Stimulated activated CD4-positive, alpha-beta T cell treated with anti-CD3 and anti-CD28 coated beads, Interleukin-4, amount 100 ng/mL, for 1 hour (primary cell): Measurements from ENCODE around the gene ZNF385D.
"Not testable (repeated sequence)": the region's sequence is repeated elsewhere in the genome, so short reads cannot be mapped to it uniquely, and the experiment has no call there.

Experiments
- DNase-seq: peaks from one replicate; pipeline ENCODE4 v3.0.0-alpha.2; 2020

Gene ZNF385D

DNA sequence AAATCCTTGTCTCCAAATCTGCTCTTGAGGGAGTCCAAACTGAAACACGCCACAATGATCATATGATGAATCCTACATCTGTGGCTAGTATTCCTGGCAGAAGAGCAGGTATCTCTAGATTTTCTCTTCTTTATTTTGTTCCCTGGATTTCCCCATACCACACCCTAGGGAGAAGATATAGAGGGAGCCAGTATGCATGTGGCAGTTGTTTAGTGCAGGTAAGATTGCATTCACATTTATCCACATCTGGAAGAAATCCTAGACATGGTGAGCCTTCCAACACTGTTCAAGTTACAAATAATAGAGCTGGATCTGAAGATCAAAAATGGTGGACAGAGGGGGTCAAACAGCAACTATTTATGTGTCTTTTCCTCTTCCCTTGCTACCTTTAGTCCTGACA is 316.7 kb downstream of the ZNF385D start:
- DNase-seq, result no peak

GRCh38 chr3:21433751-21434150 is 317.3 kb downstream of the ZNF385D start:
- no peak for DNase-seq

- no peak for DNase-seq
Observed at GRCh38 chr3:21426920-21427319, 324.1 kb downstream of the ZNF385D start.

GRCh38 chr3:21425715-21426114 is 325.3 kb downstream of the ZNF385D start:
- no peak for DNase-seq

- no peak for DNase-seq
Observed at GRCh38 chr3:21421096-21421495, 329.9 kb downstream of the ZNF385D start.

DNA sequence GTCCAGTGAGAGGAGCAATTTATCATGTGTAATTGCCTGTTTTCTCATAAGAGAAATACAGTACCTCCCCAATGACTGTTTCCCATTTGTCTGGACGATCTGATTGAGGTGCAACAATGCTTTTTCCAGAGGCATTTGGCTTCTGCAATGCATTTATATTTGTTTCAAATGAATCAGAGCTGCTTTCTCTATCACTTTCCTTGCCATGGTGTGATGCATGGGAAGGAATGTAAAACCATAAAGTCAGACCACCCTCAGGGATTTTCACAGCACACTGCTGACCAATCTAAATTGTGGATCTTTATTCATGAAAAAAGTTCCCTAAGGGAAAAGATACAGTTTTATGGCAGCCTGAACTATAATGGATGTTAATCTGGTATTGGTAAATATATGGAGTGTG is 333.0 kb downstream of the ZNF385D start:
- no peak for DNase-seq

DNA sequence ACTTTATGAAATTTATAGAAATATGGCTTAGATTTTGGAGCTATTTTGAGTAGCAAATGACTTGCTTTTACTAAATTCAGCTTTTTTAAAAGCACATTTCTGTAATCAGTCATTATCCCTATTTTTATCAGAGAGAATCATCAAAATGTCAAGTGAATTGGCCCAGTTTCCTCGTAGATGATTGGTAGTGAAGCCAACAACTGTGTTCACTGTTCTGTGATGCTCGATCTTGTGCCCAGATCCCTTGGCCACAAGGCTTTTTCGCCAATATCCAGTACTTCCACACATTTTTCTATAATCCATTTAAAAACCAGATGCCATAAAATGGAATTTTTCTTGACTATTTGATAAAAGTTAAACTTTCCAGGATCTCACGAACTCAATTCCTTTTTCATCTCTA is 336.5 kb downstream of the ZNF385D start:
- no peak for DNase-seq

- no peak for DNase-seq
Observed at GRCh38 chr3:21411058-21411457, 340.0 kb downstream of the ZNF385D start.

DNA sequence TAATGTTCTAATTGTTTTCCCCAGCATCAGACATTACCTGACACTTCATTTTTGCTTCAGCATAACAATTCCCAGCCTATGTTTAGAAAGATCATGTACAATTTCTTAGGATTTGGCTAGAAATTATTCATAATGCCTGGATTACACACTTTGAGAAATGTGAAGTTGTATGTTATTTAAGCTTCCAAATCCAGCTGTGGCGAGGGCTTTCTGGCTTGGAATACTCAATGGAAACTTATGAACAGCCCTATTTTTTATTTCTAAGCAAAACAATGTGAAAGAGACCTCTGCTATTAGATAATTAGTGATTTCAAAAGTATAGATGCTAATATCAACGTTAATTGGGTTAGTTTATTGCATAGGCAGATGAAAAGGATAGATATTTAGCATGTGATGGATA is 341.6 kb downstream of the ZNF385D start:
- DNase-seq, result no peak

DNA sequence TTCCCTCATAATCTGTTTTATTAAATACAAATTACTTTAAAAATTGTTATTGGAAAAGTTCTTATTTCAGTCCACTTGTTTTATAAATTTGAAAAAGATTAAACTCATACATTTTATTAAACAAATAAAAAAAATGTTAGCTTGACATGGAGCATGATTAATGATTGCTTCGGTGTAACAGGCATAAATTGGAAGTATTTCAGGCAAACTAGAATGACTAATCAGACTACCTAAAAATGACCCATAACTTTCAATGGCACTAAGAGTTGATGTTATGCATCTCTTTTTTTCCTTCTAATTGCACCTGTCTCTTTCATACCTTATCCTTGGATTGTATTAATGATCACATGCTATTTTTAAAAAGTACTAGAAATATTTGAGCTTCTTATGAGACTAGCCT is 343.3 kb downstream of the ZNF385D start:
- DNase-seq, result no peak

DNA sequence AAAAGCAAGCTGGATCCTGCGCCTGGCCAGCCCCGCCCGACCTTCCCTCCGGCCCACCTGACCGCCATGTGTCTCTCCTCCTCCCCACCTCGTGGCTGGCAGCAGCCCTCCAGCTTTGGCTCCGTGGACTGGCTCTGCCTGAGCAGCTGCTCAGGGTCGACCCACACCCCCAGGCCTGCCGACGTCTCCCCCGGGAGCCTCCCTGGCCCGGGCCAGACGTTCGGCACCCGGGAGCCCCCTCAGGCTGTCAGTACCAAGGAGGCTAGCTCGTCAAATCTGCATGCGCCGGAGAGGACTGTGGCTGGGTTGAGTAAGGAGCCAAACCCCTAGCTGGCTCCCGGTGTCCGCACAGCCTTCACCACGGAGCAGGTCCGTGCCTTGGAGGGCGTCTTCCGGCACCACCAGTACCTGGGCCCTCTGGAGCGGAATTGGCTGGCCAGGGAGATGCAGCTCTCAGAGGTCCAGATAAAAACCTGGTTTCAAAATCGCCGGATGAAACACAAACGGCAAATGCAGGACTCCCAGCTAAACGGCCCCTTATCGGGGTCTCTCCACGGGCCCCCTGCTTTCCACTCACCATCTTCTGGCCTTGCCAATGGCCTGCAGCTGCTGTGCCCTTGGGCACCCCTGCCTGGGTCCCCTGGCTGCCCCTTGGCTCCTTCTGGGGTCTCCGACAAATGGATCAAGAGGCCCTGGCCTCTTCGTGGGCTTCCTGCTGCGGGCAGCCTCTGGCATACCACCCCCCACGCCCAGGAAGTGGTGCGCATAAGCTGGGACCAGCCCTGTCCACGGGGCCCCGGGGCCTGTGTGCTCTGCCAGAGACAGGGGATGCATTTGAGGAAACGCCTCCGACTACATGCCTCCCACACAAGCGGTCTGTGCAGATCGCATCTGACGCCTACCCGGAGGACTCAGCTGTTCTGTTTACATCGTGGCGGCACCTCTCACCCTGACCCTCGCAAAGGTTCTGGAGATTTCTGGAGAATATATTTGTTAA is 345.0 kb downstream of the ZNF385D start:
- DNase-seq, result no peak

- DNase-seq, result no peak
Observed at GRCh38 chr3:21398461-21398860, 352.5 kb downstream of the ZNF385D start.

DNA sequence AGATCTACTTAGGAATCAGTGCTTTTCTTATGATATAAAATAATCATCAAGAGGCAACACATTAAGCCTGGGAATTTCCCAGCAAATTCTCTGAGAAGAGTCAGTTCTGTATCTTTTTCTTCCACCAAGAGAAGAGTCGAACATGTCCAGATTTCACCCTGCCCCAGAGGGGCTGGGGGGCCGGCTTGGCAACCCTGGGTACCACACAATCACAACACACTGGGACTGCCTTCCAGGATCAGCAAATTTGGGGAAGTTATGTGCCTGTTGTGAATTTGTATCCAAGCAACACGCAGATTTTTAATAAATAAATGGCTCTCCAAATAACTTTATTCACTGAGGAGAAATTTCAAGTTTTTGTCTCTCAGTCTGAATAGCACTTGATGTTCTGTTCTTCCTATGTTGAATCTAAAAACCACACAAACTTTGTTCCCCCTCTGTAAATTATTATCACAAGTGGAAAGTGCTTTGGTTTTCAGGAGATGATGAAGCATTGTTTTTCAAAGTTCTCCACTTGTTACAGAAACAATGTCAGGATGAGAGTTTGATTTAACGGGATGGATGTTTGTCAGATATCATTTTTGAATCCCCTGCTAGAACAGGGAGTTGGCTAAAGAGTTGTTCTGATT is 357.2 kb downstream of the ZNF385D start:
- no peak for DNase-seq

DNA sequence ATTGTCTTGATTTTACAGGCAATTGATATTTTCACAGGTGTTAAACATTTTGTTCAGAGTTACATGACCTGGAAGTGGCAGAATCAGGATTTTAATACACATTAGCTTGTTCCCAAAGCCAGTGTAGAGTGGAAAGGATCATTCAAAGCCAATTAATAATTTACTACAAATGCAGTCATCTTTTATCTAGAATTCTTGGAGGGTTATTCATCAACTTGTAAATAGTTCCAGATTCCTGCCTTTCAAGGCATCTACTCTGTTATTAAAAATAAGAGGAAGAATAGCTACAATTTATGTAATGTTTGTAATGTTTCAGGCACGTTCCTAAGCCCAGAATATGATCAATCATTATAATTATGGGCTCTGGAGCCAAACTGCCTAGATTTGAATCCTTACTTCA is 358.5 kb downstream of the ZNF385D start:
- no peak for DNase-seq

DNA sequence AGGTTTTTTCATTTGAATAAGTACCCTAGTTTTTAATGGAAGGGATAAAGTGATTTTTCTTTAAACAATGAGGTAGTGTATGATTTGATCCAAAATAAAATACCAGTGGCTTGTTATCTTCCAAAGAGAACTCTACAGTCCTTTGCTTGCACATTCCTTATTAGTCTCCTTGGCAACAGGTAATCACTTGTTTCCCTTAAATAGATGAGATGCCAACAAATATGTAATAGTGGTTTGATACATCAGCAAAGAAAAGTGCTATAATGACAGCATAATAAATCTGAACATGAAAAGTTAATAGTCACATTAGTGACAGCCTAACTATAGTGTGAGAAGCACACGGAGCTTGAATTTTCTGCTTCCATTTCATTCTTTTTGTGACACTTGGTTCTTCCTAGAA is 360.2 kb downstream of the ZNF385D start:
- DNase-seq, result no peak

- no peak for DNase-seq
Observed at GRCh38 chr3:21390136-21390535, 360.9 kb downstream of the ZNF385D start.

GRCh38 chr3:21387142-21387826 is 363.7 kb downstream of the ZNF385D start:
- DNase-seq, result not testable (repeated sequence)

DNA sequence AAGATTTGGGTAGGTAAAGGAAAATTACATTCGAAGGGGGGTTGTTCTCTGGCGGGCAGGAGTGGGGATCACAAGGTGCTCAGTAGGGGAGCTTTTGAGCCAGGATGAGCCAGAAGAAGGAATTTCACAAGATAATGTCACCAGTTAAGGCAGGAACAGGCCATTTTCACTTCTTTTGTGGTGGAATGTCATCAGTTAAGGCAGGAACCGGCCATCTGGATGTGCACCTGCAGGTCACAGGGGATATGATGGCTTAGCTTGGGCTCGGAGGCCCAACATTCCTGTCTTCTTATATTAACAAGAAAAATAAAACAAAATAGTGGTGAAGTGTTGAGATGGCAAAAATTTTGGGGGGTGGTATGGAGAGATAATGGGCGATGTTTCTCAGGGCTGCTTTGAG is 373.0 kb downstream of the ZNF385D start:
- DNase-seq, result not testable (repeated sequence)

- DNase-seq, result no peak
Observed at GRCh38 chr3:21377071-21377769, 373.8 kb downstream of the ZNF385D start.

DNA sequence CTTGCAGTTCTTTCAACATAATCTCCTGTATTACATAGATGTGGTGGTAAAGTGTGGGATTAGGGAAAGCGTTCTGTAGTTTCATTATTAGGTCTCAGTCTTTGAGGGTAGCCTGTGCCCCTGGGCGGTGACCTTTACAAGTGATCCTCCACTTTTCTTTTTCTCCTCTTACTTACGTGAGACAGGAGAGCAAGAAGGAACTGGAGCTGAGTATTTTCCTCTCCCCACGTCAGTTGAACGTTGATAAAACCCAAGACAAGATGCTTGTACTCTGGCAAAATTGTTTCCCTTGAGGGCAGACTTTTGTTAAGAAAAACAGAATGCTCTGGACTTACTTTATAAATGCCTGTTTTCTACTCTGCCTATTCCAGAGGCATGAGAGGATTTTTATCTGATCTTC is 378.7 kb downstream of the ZNF385D start:
- no peak for DNase-seq
